LHCN-M2 (cell line): ENCODE data around the gene ANKRD6. TPM values are rescaled to one million over a fixed set of nuclear protein-coding genes. Genes with fewer than 3 reads are reported as not detected.

Source experiments
- total RNA-seq: library from RNA; depleted of rRNA; stranded (reverse); fragments of >200 nt; gene quantifications from 2 replicates; pipeline ENCODE4 v1.2.3, GENCODE V29; 2014; rRNA removed

ANKRD6 gene
- total RNA-seq, 1 experiment from 2014 or later: 0.17 TPM

Other genes with a start within 250 kb of the ANKRD6 start
- not detected in 2 replicates for gene GABRR1, start 215.8 kb upstream of the ANKRD6 start, total RNA-seq
- 0.11 TPM in 1 of 2 replicates, not detected in the other for gene GABRR2, start 117.9 kb upstream of the ANKRD6 start, total RNA-seq
- 20.5 and 26.7 TPM in 2 replicates for gene UBE2J1, start 80.4 kb upstream of the ANKRD6 start, total RNA-seq
- gene RRAGD, start 20.9 kb upstream of the ANKRD6 start, total RNA-seq: 0.06 and 0.63 TPM in 2 replicates
- gene LYRM2, start 205.6 kb downstream of the ANKRD6 start, total RNA-seq: 46.6 and 50.7 TPM in 2 replicates